Activated naive CD4-positive, alpha-beta T cell treated with anti-CD3 and anti-CD28 coated beads, Interleukin-2, amount 50 U/mL, for 72 hours (primary cell): ENCODE data around the gene USO1. TPM values are rescaled to one million over a fixed set of nuclear protein-coding genes. Genes with fewer than 3 reads are reported as not detected.

ENCODE experiments used
- ATAC-seq, 2 donors: fragments of 150-1000 bp; cut with Tn5 transposase; 2 replicates each; pipeline ENCODE4 v1.10.0; 2021; ENCODE audit warnings: mild to moderate bottlenecking in 2 of 2, moderate library complexity in 2 of 2
- DNase-seq, 2 donors: peaks; one replicate each; pipeline ENCODE4 v3.0.0; 2021 to 2022; ENCODE audit warnings: low spot score in 2 of 2
- H3K27ac Mint-ChIP-seq, 2 donors: one replicate each; pipeline ENCODE4 v1.8.0; 2022; ENCODE audit warnings: mild to moderate bottlenecking in 2 of 2, mixed read lengths in 2 of 2
- H3K36me3 Mint-ChIP-seq, 2 donors: one replicate each; pipeline ENCODE4 v1.8.0; 2022; ENCODE audit warnings: mixed read lengths in 2 of 2
- H3K9me3 Mint-ChIP-seq, 2 donors: one replicate each; pipeline ENCODE4 v1.8.0; 2022; ENCODE audit warnings: mixed read lengths in 2 of 2
- total RNA-seq, 2 donors: library from RNA; stranded (reverse); gene quantifications; one replicate each; pipeline ENCODE4 v1.2.3, GENCODE V29; 2022

Gene USO1
- total RNA-seq, 2 donors from 2014 or later = 44.7 to 50.6 TPM

DNA sequence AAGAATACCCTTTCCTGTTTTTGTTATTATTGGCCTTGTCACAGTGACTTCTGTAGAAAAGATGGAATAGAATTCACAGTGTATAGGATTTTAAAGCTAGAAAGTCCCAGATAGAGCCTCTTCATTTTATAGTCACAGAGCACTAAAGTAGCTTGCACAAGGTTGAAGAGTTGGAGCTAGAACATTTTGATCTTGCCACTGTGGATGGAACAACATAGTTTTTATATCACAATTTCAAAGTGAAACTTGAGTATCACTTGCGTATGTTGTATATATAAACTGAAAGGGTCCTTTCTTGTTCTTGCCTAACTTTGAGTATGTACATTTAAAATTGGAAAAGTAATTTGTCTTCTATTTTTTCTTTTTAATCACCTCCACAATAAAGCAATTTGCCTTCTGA, 2.7 kb downstream of the USO1 start:
- Mint-ChIP-seq H3K9me3 (no peaks in the 10 kb centered on the region), H3K27ac (peak overlapping the region in 1 of 2 donors; percentile 99), H3K36me3 (peaks cover 10 to 22% of the 10 kb centered on the region in 2 donors)
- no peak for DNase-seq
- no peak for ATAC-seq

DNA sequence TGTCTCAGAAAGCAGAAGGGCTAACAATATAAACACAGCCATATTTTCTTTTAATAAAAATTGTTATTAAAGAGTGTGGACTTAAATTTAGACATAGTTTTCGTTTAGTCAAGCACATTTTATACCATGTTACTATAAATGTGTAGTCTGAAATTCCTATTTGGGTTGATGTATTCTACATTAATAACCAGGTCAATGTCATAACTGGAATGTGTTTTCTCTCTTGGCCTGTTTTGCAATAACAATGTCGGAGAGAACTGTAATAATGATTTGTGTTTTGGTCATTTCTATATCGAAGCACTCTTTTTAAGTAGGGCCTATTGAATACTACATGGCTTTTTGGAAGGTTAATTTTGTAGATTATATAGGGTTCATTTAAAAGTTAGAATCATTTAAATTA, 5.5 kb downstream of the USO1 start:
- Mint-ChIP-seq H3K36me3 (peaks cover 4 to 29% of the 10 kb centered on the region in 2 donors), H3K9me3 (no peaks in the 10 kb centered on the region), H3K27ac (no peak overlapping the region)
- DNase-seq (no peak), ATAC-seq (no peak)

DNA sequence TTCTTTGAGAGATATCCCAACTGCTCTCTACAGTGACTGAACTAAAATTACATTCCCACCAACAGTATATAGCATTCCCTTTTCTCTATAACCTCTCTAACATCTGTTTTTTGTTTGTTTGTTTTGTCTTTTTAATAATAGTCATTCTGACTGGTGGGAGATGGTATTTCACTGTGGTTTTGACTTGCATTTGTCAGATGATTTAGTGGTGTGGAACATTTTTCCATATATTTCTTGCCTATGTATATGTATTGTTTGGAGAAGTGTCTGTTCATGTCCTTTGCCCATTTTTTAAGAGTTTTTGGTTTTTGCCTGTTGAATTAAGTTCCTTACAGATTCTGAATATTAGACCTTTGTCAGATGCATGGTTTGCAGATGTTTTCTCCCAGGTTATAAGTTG, 9.0 kb downstream of the USO1 start:
- Mint-ChIP-seq H3K9me3 (no peaks in the 10 kb centered on the region), H3K36me3 (peaks cover 0 to 29% of the 10 kb centered on the region in 2 donors), H3K27ac (no peak overlapping the region)
- DNase-seq (no peak), ATAC-seq (no peak)

- no peaks in the 10 kb centered on the region for H3K9me3 Mint-ChIP-seq
- no peak overlapping the region for H3K27ac Mint-ChIP-seq
- no peak for DNase-seq
- ATAC-seq = no peak
- H3K36me3 Mint-ChIP-seq = peaks cover 0 to 23% of the 10 kb centered on the region in 2 donors
Observed at GRCh38 chr4:75735525-75735924, 11.1 kb downstream of the USO1 start.

- H3K36me3 Mint-ChIP-seq = peaks cover 0 to 23% of the 10 kb centered on the region in 2 donors
- ATAC-seq (no peak), DNase-seq (no peak)
- H3K27ac Mint-ChIP-seq = no peak overlapping the region
- H3K9me3 Mint-ChIP-seq = no peaks in the 10 kb centered on the region
Observed at GRCh38 chr4:75736862-75737261, 12.5 kb downstream of the USO1 start.

- DNase-seq (no peak), ATAC-seq (no peak)
- Mint-ChIP-seq H3K27ac (no peak overlapping the region), H3K9me3 (no peaks in the 10 kb centered on the region), H3K36me3 (peaks cover 0 to 23% of the 10 kb centered on the region in 2 donors)
Observed at GRCh38 chr4:75737398-75737797, 13.0 kb downstream of the USO1 start.

DNA sequence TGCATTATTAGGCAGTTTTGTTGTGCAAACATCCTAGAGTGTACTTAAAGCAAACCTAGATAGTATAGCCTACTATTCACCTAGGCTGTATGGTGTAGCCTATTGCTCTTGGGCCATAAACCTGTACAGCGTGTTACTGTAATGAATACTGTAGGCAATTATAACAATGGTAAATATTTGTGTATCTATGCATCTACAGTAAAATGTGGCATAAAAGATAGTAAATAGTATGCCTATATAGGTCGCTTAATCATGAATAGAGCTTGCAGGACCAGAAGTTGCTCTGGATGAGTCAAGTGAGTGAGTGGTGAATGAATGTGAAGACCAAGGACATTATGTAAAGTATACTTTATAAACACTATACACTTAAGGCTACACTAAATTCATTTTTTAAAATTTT, 16.6 kb downstream of the USO1 start:
- DNase-seq (no peak), ATAC-seq (no peak)
- peaks cover 0 to 4% of the 10 kb centered on the region in 2 donors for H3K36me3 Mint-ChIP-seq
- no peaks in the 10 kb centered on the region for H3K9me3 Mint-ChIP-seq
- H3K27ac Mint-ChIP-seq = no peak overlapping the region

DNA sequence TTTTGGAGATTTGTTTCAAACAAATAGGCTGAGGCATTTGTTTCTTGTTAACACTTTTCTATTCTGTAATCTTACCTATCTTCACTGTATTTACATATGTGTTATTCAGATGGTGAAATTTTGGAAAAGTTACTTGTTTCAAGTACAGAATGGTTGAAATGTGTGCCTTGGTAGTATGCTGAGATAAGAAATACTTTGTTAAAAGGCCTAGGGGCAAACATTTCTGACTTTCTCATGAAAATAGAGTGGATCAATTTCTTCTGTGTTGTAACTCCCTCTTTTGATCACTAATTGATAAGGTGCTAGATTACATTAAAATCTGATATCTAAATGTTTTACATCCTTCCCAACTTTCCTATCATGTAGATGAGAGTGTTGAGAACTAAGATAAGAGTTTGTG, 18.1 kb downstream of the USO1 start:
- Mint-ChIP-seq H3K36me3 (peaks cover 0 to 4% of the 10 kb centered on the region in 2 donors), H3K27ac (no peak overlapping the region), H3K9me3 (no peaks in the 10 kb centered on the region)
- DNase-seq (no peak), ATAC-seq (no peak)

DNA sequence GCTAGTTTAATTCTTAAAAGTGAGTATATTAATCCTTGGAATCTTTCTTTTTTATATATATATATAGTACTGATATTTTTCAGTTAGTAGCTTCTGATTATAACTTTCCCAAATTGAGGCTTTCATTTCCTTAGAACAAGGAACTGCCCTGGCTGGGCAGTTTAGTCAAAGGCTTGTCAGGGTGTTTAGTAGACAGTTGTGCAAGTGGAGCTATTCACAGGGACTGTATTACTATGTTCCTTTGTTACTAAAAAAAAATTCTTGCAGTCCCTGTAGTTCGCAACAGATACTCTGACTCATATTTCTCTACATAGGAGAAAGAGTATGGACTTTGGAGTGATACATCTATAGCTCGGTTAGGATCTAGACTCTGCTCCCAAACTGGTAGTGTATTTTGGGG, 20.8 kb downstream of the USO1 start:
- Mint-ChIP-seq H3K9me3 (no peaks in the 10 kb centered on the region), H3K36me3 (peaks cover 0 to 4% of the 10 kb centered on the region in 2 donors), H3K27ac (no peak overlapping the region)
- DNase-seq (no peak), ATAC-seq (no peak)

GRCh38 chr4:75745721-75746199, 21.4 kb downstream of the USO1 start:
- no peak overlapping the region for H3K27ac Mint-ChIP-seq
- H3K9me3 Mint-ChIP-seq = no peaks in the 10 kb centered on the region
- peaks cover 0 to 4% of the 10 kb centered on the region in 2 donors for H3K36me3 Mint-ChIP-seq
- no peak for DNase-seq
- no peak for ATAC-seq

- DNase-seq (no peak), ATAC-seq (no peak)
- H3K36me3 Mint-ChIP-seq = peaks cover 11 to 17% of the 10 kb centered on the region in 2 donors
- no peaks in the 10 kb centered on the region for H3K9me3 Mint-ChIP-seq
- H3K27ac Mint-ChIP-seq = no peak overlapping the region
Observed at GRCh38 chr4:75752637-75753036, 28.3 kb downstream of the USO1 start.

DNA sequence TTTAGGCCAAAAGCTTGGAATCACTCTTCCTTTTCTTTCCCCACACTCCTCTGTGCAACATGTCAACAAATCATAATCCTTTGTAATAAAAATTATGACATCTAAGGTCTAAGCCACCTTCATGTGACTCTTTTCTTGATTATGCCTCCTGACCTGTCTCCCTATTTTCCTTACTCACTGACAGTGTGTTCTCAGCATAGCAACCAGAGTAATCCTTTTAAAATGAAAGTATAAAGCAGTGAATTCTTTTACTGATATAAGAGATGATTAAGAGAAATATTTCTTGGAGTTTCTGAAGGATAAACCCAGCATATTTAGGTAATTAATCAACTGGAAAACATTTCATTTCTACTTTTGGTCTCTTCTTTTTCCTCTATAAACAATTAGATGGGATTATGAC, 44.7 kb downstream of the USO1 start:
- ATAC-seq = no peak
- Mint-ChIP-seq H3K36me3 (peaks cover 0 to 4% of the 10 kb centered on the region in 2 donors), H3K9me3 (no peaks in the 10 kb centered on the region), H3K27ac (no peak overlapping the region)
- no peak for DNase-seq

DNA sequence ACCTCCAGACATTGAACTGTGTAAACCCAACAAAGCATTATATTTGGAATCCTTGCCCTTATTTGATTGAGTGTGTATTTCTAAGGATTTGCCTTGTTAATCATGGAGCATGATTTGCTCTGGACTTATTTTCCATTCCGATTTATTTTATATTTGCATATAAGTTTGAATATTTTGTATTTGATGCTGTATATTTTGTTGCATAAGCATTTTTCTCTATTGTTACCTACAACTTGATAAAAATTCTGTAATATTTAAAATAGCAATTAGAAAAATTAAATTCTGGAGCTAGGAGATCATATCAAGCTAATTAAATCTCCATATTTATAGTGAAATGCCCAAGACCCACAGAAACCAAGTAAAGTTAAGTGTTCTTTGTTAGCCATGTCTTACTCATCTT, 47.2 kb downstream of the USO1 start:
- peaks cover 4 to 6% of the 10 kb centered on the region in 2 donors for H3K9me3 Mint-ChIP-seq
- DNase-seq = no peak
- peaks cover 22 to 25% of the 10 kb centered on the region in 2 donors for H3K36me3 Mint-ChIP-seq
- ATAC-seq = no peak
- no peak overlapping the region for H3K27ac Mint-ChIP-seq

DNA sequence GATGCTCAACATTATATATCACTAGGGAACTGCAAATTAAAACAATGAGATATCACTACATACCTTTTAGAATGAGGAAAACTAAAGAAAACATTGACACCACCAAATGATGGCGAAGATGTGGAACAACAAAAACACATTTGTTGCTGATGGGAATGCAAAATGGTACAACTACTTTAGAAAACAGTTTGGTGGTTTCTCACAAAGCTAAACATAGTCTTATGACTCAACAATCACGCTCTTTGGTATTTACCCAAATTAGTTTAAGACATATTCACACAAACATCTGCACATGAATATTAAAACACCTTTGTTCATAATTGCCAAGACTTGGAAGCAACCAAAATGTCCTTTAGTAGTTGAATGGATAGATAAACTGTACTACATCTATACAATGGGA, 53.2 kb downstream of the USO1 start:
- ATAC-seq = no peak
- H3K9me3 Mint-ChIP-seq = peaks cover 4 to 6% of the 10 kb centered on the region in 2 donors
- no peak overlapping the region for H3K27ac Mint-ChIP-seq
- DNase-seq = no peak
- H3K36me3 Mint-ChIP-seq = peaks cover 21 to 34% of the 10 kb centered on the region in 2 donors

- peaks cover 4 to 6% of the 10 kb centered on the region in 2 donors for H3K9me3 Mint-ChIP-seq
- DNase-seq = no peak
- H3K27ac Mint-ChIP-seq = no peak overlapping the region
- peak in 1 of 2 donors; percentile 35 for ATAC-seq
- H3K36me3 Mint-ChIP-seq = peaks cover 21 to 34% of the 10 kb centered on the region in 2 donors
Observed at GRCh38 chr4:75779105-75779757, 54.9 kb downstream of the USO1 start.

DNA sequence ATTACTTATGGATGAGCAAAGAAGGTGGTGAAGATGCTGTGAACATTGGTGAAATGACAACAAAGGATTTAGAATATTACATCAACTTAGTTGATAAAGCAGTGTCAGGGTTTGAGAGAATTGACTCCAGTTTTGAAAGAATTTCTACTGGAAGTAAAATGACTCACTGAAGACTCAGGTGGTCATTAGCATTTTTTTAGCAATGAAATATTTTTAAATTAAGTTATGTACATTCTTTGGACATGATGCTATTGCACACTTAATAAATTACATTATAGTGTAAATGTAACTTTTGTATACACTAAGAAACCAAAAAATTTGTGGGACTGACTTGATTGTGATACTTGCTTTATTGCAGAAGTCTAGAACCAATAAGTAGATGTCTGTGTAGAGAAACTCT, 56.9 kb downstream of the USO1 start:
- ATAC-seq = no peak
- Mint-ChIP-seq H3K27ac (no peak overlapping the region), H3K36me3 (peaks cover 1 to 14% of the 10 kb centered on the region in 2 donors), H3K9me3 (no peaks in the 10 kb centered on the region)
- no peak for DNase-seq

- ATAC-seq = no peak
- H3K9me3 Mint-ChIP-seq = no peaks in the 10 kb centered on the region
- DNase-seq = no peak
- H3K27ac Mint-ChIP-seq = no peak overlapping the region
- H3K36me3 Mint-ChIP-seq = no peaks in the 10 kb centered on the region
Observed at GRCh38 chr4:75786526-75786925, 62.1 kb downstream of the USO1 start.

DNA sequence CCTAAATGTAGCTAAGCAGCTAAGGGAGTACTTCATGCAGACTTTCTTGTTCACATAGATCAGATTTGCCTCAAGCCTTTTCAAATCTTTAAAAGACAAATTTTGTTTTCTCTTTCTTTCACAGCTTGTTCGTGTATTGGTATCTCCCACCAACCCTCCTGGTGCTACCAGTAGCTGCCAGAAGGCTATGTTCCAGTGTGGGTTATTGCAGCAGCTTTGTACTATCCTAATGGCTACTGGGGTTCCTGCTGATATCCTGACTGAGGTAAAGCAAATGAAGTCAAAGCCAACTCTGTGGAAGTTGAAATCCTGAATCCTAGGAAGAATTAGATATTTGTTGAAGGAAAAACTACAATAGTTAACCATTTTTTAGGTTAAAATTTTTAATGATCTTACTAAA, 62.6 kb downstream of the USO1 start:
- DNase-seq = no peak
- Mint-ChIP-seq H3K27ac (no peak overlapping the region), H3K36me3 (no peaks in the 10 kb centered on the region), H3K9me3 (no peaks in the 10 kb centered on the region)
- ATAC-seq = no peak
